Panc1 (cell line): ENCODE results near the gene FAM107B.

ENCODE experiments used
- POLR2AphosphoS5 ChIP-seq: IDR thresholded peaks from 2 replicates; pipeline ENCODE4 v1.6.1; 2012; ENCODE audit warnings: mild to moderate bottlenecking, low read depth, low read length, moderate library complexity
- TF ChIP-seq, protein P1 (sequence below), 2 experiments: IDR thresholded peaks; 2 replicates each; pipeline ENCODE4 v1.6.1; 2011 to 2012; ENCODE audit warnings: low read depth in 2 of 2, control low read depth in 1 of 2, low read length in 1 of 2, mild to moderate bottlenecking in 1 of 2, moderate library complexity in 1 of 2; ENCODE audit not compliant: insufficient read depth in 1 of 2
- TF ChIP-seq, protein P2 (sequence below): fragments of 450-650 bp; IDR thresholded peaks from 2 replicates; pipeline ENCODE4 v1.5.1; 2017; ENCODE audit warnings: mild to moderate bottlenecking

DNA sequence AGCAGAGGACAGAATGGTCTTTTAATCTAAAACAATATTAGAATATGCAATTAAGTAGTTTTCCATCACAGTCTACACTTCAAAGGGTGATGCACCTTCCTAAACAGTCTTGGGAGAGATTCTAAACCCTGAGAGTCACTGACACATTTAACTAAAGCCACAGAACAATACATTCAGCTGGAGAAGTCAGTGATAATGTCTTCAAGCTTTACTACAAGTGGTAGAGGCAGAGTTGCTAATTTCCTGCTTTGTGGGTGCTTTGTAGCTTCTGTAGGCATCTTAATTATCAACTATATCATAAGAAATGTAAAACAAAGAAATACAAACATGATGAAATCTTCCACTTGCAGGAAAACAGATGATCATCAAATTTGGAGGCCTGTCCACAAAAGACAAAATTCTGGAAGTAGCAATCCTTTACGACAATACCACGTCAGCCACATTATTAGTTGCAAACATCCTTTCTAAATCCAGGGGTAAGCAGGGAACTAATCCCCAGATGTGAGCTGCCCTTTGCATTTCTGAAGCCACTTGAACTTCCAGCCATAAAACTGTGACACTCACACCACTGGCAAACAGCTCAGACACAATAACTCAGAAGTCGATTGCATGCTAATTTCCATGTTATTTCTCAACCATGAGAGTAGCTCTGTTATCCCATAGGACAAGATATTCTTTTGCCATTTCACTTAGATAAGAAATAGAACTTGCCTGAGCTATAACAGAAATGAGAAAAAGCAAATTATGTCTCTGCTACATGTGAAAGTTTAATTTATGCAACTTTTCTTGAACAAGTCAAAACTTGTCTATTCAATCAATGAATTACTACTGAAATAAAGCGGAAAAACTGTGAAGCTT lies 212.2 kb downstream of the FAM107B start:
- TF ChIP-seq, protein P1, sequence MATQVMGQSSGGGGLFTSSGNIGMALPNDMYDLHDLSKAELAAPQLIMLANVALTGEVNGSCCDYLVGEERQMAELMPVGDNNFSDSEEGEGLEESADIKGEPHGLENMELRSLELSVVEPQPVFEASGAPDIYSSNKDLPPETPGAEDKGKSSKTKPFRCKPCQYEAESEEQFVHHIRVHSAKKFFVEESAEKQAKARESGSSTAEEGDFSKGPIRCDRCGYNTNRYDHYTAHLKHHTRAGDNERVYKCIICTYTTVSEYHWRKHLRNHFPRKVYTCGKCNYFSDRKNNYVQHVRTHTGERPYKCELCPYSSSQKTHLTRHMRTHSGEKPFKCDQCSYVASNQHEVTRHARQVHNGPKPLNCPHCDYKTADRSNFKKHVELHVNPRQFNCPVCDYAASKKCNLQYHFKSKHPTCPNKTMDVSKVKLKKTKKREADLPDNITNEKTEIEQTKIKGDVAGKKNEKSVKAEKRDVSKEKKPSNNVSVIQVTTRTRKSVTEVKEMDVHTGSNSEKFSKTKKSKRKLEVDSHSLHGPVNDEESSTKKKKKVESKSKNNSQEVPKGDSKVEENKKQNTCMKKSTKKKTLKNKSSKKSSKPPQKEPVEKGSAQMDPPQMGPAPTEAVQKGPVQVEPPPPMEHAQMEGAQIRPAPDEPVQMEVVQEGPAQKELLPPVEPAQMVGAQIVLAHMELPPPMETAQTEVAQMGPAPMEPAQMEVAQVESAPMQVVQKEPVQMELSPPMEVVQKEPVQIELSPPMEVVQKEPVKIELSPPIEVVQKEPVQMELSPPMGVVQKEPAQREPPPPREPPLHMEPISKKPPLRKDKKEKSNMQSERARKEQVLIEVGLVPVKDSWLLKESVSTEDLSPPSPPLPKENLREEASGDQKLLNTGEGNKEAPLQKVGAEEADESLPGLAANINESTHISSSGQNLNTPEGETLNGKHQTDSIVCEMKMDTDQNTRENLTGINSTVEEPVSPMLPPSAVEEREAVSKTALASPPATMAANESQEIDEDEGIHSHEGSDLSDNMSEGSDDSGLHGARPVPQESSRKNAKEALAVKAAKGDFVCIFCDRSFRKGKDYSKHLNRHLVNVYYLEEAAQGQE (IDR thresholded peaks at IDR 0.05; ENCODE audit: insufficient read depth in 1 of 2, low read depth in 2 of 2, low read length in 1 of 2) = no peak
- TF ChIP-seq, protein P2, sequence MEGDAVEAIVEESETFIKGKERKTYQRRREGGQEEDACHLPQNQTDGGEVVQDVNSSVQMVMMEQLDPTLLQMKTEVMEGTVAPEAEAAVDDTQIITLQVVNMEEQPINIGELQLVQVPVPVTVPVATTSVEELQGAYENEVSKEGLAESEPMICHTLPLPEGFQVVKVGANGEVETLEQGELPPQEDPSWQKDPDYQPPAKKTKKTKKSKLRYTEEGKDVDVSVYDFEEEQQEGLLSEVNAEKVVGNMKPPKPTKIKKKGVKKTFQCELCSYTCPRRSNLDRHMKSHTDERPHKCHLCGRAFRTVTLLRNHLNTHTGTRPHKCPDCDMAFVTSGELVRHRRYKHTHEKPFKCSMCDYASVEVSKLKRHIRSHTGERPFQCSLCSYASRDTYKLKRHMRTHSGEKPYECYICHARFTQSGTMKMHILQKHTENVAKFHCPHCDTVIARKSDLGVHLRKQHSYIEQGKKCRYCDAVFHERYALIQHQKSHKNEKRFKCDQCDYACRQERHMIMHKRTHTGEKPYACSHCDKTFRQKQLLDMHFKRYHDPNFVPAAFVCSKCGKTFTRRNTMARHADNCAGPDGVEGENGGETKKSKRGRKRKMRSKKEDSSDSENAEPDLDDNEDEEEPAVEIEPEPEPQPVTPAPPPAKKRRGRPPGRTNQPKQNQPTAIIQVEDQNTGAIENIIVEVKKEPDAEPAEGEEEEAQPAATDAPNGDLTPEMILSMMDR = no peak
- TF ChIP-seq POLR2AphosphoS5 = no peak
